Inflammatory macrophage (primary cell): ENCODE results near the gene BEND3.

ENCODE experiments used
- DNase-seq, 2 donors: peaks; one replicate each; pipeline ENCODE4 v3.0.0-alpha.2; 2020 to 2022

Gene BEND3

DNA sequence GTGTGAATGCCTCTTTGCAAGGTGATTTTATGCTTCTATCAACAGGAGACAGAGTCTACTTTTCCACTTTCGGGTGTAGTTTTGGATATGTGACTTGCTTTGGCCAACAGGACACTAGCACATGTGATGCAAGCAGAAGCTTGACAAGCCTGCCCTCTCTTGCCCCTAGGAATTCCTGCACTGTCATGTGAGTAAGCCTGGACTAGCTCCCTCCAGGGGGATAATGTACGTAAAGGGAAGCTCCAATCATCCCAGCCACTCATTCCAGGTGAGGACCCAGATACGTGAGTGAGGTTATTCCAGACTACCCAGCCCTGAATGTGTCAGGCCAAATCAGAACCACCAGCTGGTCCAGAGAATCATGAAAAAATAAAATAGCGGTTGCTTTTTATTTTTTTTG lies 33.3 kb downstream of the BEND3 start:
- DNase-seq: no peak

GRCh38 chr6:107080036-107080435 lies 35.3 kb downstream of the BEND3 start:
- peak in 1 of 2 donors; percentile 3 for DNase-seq

GRCh38 chr6:107079429-107079828 lies 35.9 kb downstream of the BEND3 start:
- DNase-seq: no peak

GRCh38 chr6:107077710-107078109 lies 37.6 kb downstream of the BEND3 start:
- DNase-seq: no peak

DNA sequence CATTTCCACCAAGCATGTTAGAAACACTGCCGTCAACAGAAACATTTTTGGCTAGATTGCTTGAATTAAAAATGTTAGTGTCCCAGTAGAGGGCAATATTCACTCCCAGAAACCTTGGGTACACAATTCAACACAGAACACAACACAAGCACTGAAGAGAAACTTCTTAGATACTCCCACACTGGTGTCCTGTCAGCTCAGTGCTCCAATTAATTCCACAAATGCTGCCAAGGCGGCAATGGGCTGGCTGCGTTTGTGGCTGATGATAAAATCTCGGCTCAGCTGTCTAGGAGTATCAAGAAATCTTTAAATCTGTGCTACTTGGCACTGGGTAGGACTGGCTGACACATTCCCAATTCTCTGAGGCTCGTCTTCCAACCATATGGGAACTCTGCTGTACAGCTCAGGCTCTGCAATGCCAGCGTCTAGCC lies 39.3 kb downstream of the BEND3 start:
- DNase-seq: peak; percentile 11 to 27

- DNase-seq: no peak
Observed at GRCh38 chr6:107070686-107071085, 44.6 kb downstream of the BEND3 start.

DNA sequence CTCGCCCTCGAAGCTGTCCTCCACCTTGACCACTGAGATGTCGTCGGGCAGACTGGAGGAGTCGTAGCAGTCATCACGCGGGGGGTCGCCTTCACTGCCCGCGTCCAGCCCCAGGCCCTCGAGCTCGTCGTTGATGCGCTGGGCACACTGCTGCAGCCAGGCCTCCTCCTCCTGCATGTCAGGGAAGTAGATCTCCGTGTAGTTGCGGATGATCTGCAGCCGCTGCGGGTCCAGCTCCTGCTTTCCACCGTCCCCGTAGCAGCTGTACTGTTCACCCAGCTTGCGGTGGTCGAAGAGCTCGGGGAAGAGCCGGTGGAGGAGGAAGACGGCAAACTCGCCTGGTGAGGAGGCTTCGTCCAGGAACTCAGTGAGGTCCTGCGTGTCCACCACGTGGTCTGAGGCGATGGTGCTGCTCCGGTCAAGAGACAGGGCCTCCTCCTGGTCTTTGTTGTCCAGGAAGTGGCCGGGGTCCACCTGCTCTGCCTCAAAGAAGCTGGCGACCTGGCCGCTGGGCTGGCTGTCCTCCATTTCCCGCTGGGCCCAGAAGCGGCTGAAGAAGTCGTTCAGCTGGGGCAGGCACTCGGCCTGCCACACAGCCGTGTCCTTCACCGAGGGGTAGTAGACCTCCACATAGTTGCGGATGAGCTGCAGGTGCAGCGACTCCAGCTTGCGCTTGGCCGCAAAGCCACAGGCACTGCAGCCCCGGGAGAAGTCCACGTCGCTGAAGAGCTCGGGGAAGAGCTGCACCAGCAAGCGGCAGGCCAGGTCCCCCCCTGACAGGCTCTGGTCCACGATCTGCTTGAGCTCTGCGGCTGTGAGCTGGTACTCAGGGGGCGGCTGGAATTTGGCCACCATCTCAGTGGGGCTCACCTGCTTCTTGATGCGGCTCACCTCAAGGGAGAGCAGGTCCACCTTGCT lies 45.4 kb downstream of the BEND3 start:
- no peak for DNase-seq

DNA sequence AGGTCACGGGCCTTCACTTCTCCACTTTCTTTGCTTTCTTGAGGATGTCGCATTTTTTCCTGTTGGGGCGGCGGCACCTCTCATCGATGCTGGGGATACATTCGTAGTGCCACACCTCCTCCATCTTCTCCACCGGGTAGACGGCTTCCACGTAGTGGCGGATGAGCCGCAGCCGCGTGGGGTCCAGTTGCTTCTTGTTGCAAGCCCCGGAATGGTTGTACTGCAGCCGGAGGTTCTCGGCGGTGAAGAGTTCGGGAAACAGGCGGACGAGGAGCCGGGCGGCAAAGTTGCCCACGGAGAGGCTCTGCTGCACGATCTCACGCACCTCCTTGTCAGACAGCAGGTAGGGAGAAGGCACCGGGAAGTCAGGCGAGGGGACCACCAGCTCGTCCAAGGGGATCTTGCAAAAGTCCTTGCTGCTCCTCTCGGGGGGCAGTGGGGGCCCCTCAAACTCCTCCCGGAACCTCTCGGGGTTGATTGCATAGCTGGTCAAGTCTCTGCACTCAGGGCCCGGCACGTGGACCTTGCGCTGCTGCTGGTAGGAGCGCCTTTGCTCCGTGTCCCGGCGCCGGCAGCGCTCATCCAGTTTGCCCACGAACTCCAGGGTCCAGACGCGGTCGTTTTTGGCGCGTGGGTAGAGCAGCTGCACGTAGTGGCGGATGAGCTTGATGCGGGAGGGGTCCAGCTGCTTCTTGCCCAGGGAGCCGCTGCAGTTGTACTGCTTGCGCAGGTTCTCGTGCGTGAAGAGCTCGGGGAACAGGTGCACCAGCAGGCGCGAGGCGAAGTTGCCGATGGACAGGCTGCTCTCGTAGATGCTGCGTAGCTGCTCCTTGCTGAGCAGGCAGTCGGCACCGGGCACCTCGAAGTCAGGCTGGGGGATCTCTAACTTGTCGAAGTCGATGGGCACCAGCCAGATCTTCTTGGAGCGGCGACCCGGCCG lies 46.4 kb downstream of the BEND3 start:
- DNase-seq: no peak

- DNase-seq: no peak
Observed at GRCh38 chr6:107066697-107067659, 48.3 kb downstream of the BEND3 start.

- DNase-seq: peak; percentile 63 to 73
Observed at GRCh38 chr6:107064579-107065065, 50.7 kb downstream of the BEND3 start.

GRCh38 chr6:107062691-107063090 lies 52.6 kb downstream of the BEND3 start:
- no peak for DNase-seq

GRCh38 chr6:107061125-107062020 lies 53.9 kb downstream of the BEND3 start:
- no peak for DNase-seq

DNA sequence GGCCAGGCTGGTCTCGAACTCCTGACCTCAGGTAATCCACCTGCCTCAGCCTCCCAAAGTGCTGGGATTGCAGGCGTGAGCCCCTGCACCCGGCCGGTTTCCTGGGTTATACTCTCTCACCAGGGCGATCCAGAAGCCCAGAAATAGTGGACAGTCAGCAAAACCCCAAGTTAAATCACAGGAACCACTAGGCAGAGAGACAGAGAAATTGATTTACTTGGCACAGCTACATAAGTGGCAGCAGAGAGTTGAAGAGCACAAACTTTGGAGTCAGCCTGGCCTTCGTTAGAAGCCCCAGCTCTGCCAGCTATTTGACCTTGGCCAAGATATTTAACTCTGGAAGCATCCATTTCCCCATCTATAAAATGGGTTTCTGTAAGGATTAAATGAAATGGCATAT lies 54.6 kb downstream of the BEND3 start:
- no peak for DNase-seq

GRCh38 chr6:107059606-107060005 lies 55.7 kb downstream of the BEND3 start:
- no peak for DNase-seq

GRCh38 chr6:107057679-107058078 lies 57.6 kb downstream of the BEND3 start:
- DNase-seq: no peak

GRCh38 chr6:107056796-107057195 lies 58.5 kb downstream of the BEND3 start:
- DNase-seq: no peak

DNA sequence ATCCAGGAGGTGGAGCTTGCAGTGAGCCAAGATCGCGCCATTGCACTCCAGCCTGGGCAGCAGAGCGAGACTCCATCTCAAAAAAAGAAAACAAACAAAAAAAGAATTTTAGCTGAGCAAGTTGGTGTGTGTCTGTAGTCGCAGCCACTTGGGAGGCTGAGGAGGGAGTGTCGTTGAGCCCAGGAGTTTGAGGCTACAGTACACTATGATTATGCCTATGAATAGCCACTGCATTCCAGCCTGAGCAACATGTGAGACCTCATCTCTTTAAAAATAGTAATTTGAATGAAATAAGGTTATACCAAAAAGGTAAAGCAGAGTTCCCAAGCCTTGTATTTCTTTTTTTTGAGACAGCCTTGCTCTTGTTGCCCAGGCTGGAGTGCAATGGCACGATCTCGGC lies 67.5 kb downstream of the BEND3 start:
- no peak for DNase-seq

DNA sequence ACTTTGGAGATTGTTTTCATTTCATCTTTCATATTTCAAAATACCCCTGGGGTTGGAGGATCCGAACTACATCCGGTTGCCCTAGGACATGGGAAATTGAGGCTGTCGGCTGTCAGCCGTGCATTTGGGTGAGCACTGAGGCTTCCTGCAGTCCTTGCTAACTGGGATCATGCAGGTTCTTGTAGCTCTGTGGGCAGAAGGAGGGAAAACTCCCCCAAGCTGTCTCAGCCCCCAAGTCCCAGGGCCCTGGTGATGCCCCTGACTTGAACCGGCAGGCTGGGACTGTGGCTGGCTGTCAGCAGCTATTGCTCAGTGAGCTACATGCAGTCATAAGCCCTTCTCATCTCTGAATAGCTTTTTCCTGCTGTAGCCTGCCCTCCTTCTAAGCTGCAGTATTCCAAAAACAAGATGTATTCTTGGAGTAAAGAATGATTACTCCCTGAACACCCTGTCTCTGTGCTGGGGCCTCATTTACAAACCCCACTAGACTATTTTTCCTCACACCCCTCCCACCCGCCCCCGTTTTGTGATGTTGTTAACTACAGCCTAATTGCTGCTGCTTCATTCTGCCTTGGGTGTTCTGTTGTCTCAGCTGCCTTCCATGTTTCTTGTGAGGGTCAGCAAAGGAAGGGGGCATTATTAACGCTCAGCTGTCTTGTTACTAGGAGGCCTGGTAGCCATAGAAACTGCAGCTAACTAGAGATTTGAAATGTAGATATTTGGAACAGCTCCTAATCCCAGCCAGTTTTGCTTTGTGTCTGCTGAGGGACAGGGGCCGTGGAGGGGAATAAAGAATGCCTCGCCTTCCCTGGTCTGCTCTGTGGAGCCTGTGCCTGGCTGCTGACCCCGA lies 69.3 kb downstream of the BEND3 start:
- DNase-seq: no peak

DNA sequence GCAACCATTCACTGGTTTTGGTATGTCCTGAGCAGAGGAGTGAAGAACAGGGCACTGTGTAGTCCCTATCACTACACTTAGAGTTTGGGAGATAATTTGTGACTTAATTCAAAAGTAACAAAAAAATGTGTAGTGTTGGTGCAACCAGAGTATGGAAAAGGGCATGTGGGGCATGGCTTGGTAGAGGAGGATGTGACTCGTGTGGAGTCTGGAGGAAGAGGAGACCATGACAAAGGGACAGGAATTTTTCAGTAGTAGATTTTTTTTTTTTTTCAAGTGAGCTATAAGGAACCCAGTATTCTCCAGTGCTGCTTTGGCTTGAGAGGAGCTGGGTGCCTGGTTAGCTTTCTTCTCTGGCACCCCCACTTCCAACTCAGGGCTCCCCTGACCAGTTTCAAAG lies 82.2 kb downstream of the BEND3 start:
- no peak for DNase-seq

GRCh38 chr6:107032051-107032450 lies 83.3 kb downstream of the BEND3 start:
- no peak for DNase-seq
